ENCODE data around the gene DDX56. TPM values are rescaled to one million over a fixed set of nuclear protein-coding genes. Genes with fewer than 3 reads are reported as not detected.

DDX56 gene
- total RNA-seq, 2 donors from 2014 or later = 59.9 to 72.3 TPM

Other genes starting within 250 kb of the DDX56 start
- gene CAMK2B, start 248.3 kb downstream of the DDX56 start, total RNA-seq = 1 to 10 TPM in 1 of 2 donors, under 1 TPM in 1; 0.86 to 1.4 TPM
- 100 to 1,000 TPM; 105 to 120 TPM for gene NUDCD3, start 83.2 kb downstream of the DDX56 start, total RNA-seq
- under 1 TPM; 0.12 to 0.25 TPM for gene NPC1L1, start 32.6 kb downstream of the DDX56 start, total RNA-seq
- gene TMED4, start 8.3 kb upstream of the DDX56 start, total RNA-seq = 10 to 100 TPM; 73.6 to 79.8 TPM
- gene OGDH, start 32.7 kb upstream of the DDX56 start, total RNA-seq = 10 to 100 TPM; 79.6 to 82.7 TPM
- gene ZMIZ2, start 174.9 kb upstream of the DDX56 start, total RNA-seq = 100 to 1,000 TPM; 101 to 113 TPM
- gene PPIA, start 222.8 kb upstream of the DDX56 start, total RNA-seq = 1,000 to 10,000 TPM; 1,240 to 1,316 TPM